ENCODE data around the gene KDM2B. TPM values are rescaled to one million over a fixed set of nuclear protein-coding genes. Genes with fewer than 3 reads are reported as not detected.
A peak's percentile ranks its signal among the peaks of the same experiment; 100 is the strongest.

Gene KDM2B
- 10 to 100 TPM; 66.4 to 91.7 (median 80.7) TPM for total RNA-seq
- polyA plus RNA-seq: 10 to 100 TPM; 12.6 to 22.5 TPM
- 97.6 reads per million, percentile 84 among the genes with 10 or more reads in this experiment for total RNA-seq

DNA sequence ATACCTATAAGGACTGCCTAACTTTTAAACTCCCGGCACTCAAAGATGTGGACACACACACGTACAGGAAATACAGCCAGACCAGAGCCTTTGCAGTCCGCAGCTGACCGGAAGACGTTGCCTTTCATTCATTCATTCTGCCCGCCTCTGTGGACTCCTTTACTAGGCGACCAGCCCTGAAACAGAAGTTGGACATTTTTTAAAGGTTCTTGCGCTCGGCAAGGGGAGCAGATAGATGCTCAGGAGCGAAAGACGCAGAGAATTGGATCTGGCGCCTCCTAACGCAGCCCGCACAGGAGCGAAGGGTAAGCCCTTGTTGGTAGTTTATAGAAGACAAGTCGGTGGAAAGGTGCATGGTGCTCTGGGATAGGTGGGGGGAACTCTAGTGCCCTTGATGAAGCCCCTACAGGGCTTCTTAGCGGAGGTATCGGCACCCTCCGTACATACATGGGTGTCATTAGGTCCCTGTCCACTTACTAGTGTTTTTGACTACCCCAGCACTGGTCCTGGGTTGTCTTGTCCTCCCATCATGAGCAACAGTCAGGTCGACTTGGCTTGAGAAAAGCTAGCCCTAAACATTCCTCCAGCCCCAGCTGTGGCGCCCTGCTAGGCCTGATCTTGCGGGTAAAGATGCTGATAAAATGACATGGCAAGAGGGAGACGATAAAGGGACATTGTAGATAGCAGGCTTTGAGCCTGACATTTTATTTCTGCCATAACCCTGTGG is at the start of gene KDM2B:
Gene KDM2B (minus strand): TSS at position 65 of the 727 bp plus-strand sequence. CDS start 112 bp downstream, outside the sequence.
- peaks cover 28 to 30% of the 10 kb centered on the region in 2 donors for H3K4me1 ChIP-seq (ENCODE audit: control insufficient read depth in 2 of 2, insufficient read depth in 2 of 2, low read length in 2 of 2)

DNA sequence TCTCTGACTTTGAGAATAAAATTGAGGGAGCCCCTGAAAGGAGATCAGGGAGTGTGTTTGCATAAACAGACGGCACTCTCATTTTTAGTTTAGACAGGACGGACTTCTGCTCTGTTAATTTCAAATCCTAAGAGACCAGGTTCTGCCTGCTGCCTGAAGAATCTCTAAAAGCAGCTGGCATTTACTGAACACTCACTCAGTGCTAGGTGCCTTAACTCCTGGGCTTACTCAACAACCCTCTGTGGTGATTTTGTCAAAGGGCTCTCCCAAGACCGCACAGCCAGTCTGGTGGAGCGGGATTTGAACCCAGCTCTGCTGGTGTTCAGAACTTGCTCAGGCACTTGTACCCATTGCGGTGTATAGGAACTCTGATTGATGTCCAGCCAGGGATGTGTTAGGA is 47.7 kb upstream of the KDM2B start:
- H3K9me3 ChIP-seq (ENCODE audit: control insufficient read depth in 2 of 3, low read length in 3 of 3): no peaks in the 10 kb centered on the region
- DNase-seq (peak in 1 of 9 donors; percentile 19), ATAC-seq (no peak)
- peaks cover 0 to 14% (median 0%) of the 10 kb centered on the region in 3 experiments for H3K36me3 ChIP-seq (ENCODE audit: control insufficient read depth in 2 of 3, insufficient read depth in 3 of 3, low read length in 3 of 3)
- intact Hi-C loops (cut with micrococcal nuclease): loop anchor here in 1 of 2 donors (5.0 kb wide), 2 partner anchors 91 to 164 kb away; partner anchors contain the start of gene RHOF
- H3K27me3 Mint-ChIP-seq: no peaks in the 10 kb centered on the region
- peak overlapping the region; percentile 90 to 98 (median 95) for H3K27ac Mint-ChIP-seq
- H3K4me1 Mint-ChIP-seq: peaks cover 50 to 72% (median 64%) of the 10 kb centered on the region in 7 donors
- H3K4me3 Mint-ChIP-seq: peak overlapping the region; percentile 76 to 99 (median 94)
- CTCF ChIA-PET: interaction anchor here (0.5 to 9.6 kb wide), 5 partner anchors 21 to 58 kb away, joined by 3 to 150 read pairs (median 3); partner anchors contain the start of gene MORN3
- H3K4me3 ChIP-seq (ENCODE audit: low read length): peak overlapping the region; percentile 77
- H3K4me1 ChIP-seq (ENCODE audit: control insufficient read depth in 2 of 2, insufficient read depth in 2 of 2, low read length in 2 of 2): peaks cover 49 to 55% of the 10 kb centered on the region in 2 donors
- POLR2A ChIA-PET: interaction anchor here (0.6 to 9.5 kb wide), 10 partner anchors 8 to 589 kb away, joined by 3 to 203 read pairs (median 23); partner anchors contain the start of genes KDM2B, MORN3, OASL and TMEM120B
- H3K9me3 Mint-ChIP-seq: no peaks in the 10 kb centered on the region
- no peaks in the 10 kb centered on the region for H3K27me3 ChIP-seq (ENCODE audit: control insufficient read depth in 2 of 2, insufficient read depth in 2 of 2, low read length in 2 of 2)
- peak overlapping the region; percentile 97 for H3K27ac ChIP-seq (ENCODE audit: low read depth, low read length)
- H3K36me3 Mint-ChIP-seq: peaks cover 0 to 30% (median 11%) of the 10 kb centered on the region in 5 donors

More for the DNA sequence above, at the start of gene KDM2B:
- Histone ChIP-seq H3K36me3 (ENCODE audit: control insufficient read depth in 2 of 3, insufficient read depth in 3 of 3, low read length in 3 of 3) (peaks cover 0 to 6% (median 0%) of the 10 kb centered on the region in 3 experiments), H3K4me3 (ENCODE audit: low read length) (peak within 1 kb of the TSS; percentile 75), H3K27ac (ENCODE audit: low read depth, low read length) (peak within 1 kb of the TSS; percentile 91), H3K27me3 (ENCODE audit: control insufficient read depth in 2 of 2, insufficient read depth in 2 of 2, low read length in 2 of 2) (no peaks in the 10 kb centered on the region), H3K9me3 (ENCODE audit: control insufficient read depth in 2 of 3, low read length in 3 of 3) (no peaks in the 10 kb centered on the region)
- H3K4me3 Mint-ChIP-seq: peak within 1 kb of the TSS; percentile 92 to 100 (median 98)
- H3K27me3 Mint-ChIP-seq: no peaks in the 10 kb centered on the region
- peaks cover 0 to 6% (median under 1%) of the 10 kb centered on the region in 5 donors for H3K36me3 Mint-ChIP-seq
- ATAC-seq (peak; percentile 43), DNase-seq (peak in 8 of 9 donors; percentile 25 to 52 (median 38))
- ChIA-PET POLR2A (interaction anchor here (0.6 to 6.6 kb wide), 24 partner anchors 9 to 221 kb away, joined by 3 to 127 read pairs (median 5); partner anchors contain the start of genes MORN3, ORAI1 and SETD1B), CTCF (interaction anchor here (0.6 to 2.7 kb wide), 9 partner anchors 8 to 90 kb away, joined by 3 to 11 read pairs (median 4); partner anchors contain the start of gene ORAI1)
- intact Hi-C loops (cut with micrococcal nuclease): loop anchor here (1.0 to 10.0 kb wide), 9 partner anchors 9 to 1394 kb away; partner anchors contain the start of genes ORAI1 (in 2 of the 2), DIABLO (in 1 of the 2), OGFOD2 (in 1 of the 2) and SETD1B (in 1 of the 2)
- H3K27ac Mint-ChIP-seq: peak within 1 kb of the TSS; percentile 92 to 99 (median 99)
- peaks cover 24 to 64% (median 50%) of the 10 kb centered on the region in 7 donors for H3K4me1 Mint-ChIP-seq
- no peaks in the 10 kb centered on the region for H3K9me3 Mint-ChIP-seq

GRCh38 chr12:121628037-121628436 is 47.2 kb upstream of the KDM2B start:
- H3K36me3 Mint-ChIP-seq: peaks cover 0 to 30% (median 11%) of the 10 kb centered on the region in 5 donors
- Histone ChIP-seq H3K4me3 (ENCODE audit: low read length) (peak overlapping the region; percentile 77), H3K36me3 (ENCODE audit: control insufficient read depth in 2 of 3, insufficient read depth in 3 of 3, low read length in 3 of 3) (peaks cover 0 to 13% (median 0%) of the 10 kb centered on the region in 3 experiments), H3K9me3 (ENCODE audit: control insufficient read depth in 2 of 3, low read length in 3 of 3) (no peaks in the 10 kb centered on the region), H3K27me3 (ENCODE audit: control insufficient read depth in 2 of 2, insufficient read depth in 2 of 2, low read length in 2 of 2) (no peaks in the 10 kb centered on the region), H3K4me1 (ENCODE audit: control insufficient read depth in 2 of 2, insufficient read depth in 2 of 2, low read length in 2 of 2) (peaks cover 47 to 54% of the 10 kb centered on the region in 2 donors), H3K27ac (ENCODE audit: low read depth, low read length) (peak overlapping the region; percentile 97)
- peak in 1 of 9 donors; percentile 31 for DNase-seq
- POLR2A ChIA-PET: interaction anchor here (0.6 to 9.5 kb wide), 16 partner anchors 9 to 175 kb away, joined by 3 to 203 read pairs (median 11); partner anchors contain the start of genes KDM2B, MORN3, SETD1B and TMEM120B
- intact Hi-C loops (cut with micrococcal nuclease): loop anchor here in 1 of 2 donors (5.0 kb wide), 2 partner anchors 91 to 164 kb away; partner anchors contain the start of gene RHOF
- no peaks in the 10 kb centered on the region for H3K27me3 Mint-ChIP-seq
- ATAC-seq: no peak
- H3K4me1 Mint-ChIP-seq: peaks cover 46 to 67% (median 60%) of the 10 kb centered on the region in 7 donors
- peak overlapping the region; percentile 90 to 98 (median 95) for H3K27ac Mint-ChIP-seq
- peak overlapping the region; percentile 76 to 99 (median 94) for H3K4me3 Mint-ChIP-seq
- CTCF ChIA-PET: interaction anchor here (0.6 to 9.6 kb wide), 7 partner anchors 29 to 59 kb away, joined by 3 to 150 read pairs (median 11); partner anchors contain the start of gene MORN3
- H3K9me3 Mint-ChIP-seq: no peaks in the 10 kb centered on the region

- Histone ChIP-seq H3K9me3 (ENCODE audit: control insufficient read depth in 2 of 3, low read length in 3 of 3) (no peaks in the 10 kb centered on the region), H3K36me3 (ENCODE audit: control insufficient read depth in 2 of 3, insufficient read depth in 3 of 3, low read length in 3 of 3) (peaks cover 0 to 8% (median 0%) of the 10 kb centered on the region in 3 experiments), H3K4me3 (ENCODE audit: low read length) (peak overlapping the region; percentile 77), H3K4me1 (ENCODE audit: control insufficient read depth in 2 of 2, insufficient read depth in 2 of 2, low read length in 2 of 2) (peaks cover 37 to 44% of the 10 kb centered on the region in 2 donors), H3K27ac (ENCODE audit: low read depth, low read length) (peak overlapping the region; percentile 97), H3K27me3 (ENCODE audit: control insufficient read depth in 2 of 2, insufficient read depth in 2 of 2, low read length in 2 of 2) (no peaks in the 10 kb centered on the region)
- peaks cover 0 to 28% (median 9%) of the 10 kb centered on the region in 5 donors for H3K36me3 Mint-ChIP-seq
- H3K27ac Mint-ChIP-seq: peak overlapping the region; percentile 90 to 98 (median 95)
- DNase-seq (peak; percentile 51 to 96 (median 78)), ATAC-seq (peak; percentile 51)
- peaks cover 37 to 57% (median 50%) of the 10 kb centered on the region in 7 donors for H3K4me1 Mint-ChIP-seq
- ChIA-PET CTCF (interaction anchor here (0.6 to 9.6 kb wide), 20 partner anchors 9 to 130 kb away, joined by 3 to 150 read pairs (median 3); partner anchors contain the start of gene MORN3), POLR2A (interaction anchor here (0.6 to 9.5 kb wide), 25 partner anchors 10 to 1393 kb away, joined by 3 to 203 read pairs (median 6); partner anchors contain the start of genes KDM2B, MORN3, SETD1B and TMEM120B)
- no peaks in the 10 kb centered on the region for H3K9me3 Mint-ChIP-seq
- intact Hi-C loops (cut with micrococcal nuclease): loop anchor here (1.0 to 5.0 kb wide), 15 partner anchors 10 to 262 kb away; partner anchors contain the start of genes PSMD9 (in 1 of the 2), RHOF (in 1 of the 2) and RNF34 (in 1 of the 2)
- peak overlapping the region; percentile 76 to 99 (median 94) for H3K4me3 Mint-ChIP-seq
- H3K27me3 Mint-ChIP-seq: no peaks in the 10 kb centered on the region
These were observed 46.2 kb upstream of the KDM2B start for GRCh38 chr12:121626853-121627640.

GRCh38 chr12:121626087-121626852 is 45.4 kb upstream of the KDM2B start, which contains the start of gene ORAI1:
Gene ORAI1 (plus strand): TSS chr12:121626530.
- ChIA-PET POLR2A (interaction anchor here (0.5 to 9.5 kb wide), 23 partner anchors 10 to 1392 kb away, joined by 3 to 203 read pairs (median 7); partner anchors contain the start of genes KDM2B, MORN3, SETD1B and TMEM120B), CTCF (interaction anchor here (0.7 to 9.6 kb wide), 18 partner anchors 10 to 272 kb away, joined by 3 to 150 read pairs (median 6); partner anchors contain the start of gene MORN3)
- Mint-ChIP-seq H3K4me3 (peak within 1 kb of the TSS; percentile 78 to 99 (median 94)), H3K9me3 (no peaks in the 10 kb centered on the region), H3K4me1 (peaks cover 32 to 49% (median 44%) of the 10 kb centered on the region in 7 donors), H3K27me3 (no peaks in the 10 kb centered on the region), H3K36me3 (peaks cover 0 to 24% (median 5%) of the 10 kb centered on the region in 5 donors), H3K27ac (peak within 1 kb of the TSS; percentile 91 to 98 (median 95))
- intact Hi-C loops (cut with micrococcal nuclease): loop anchor here (1.0 to 5.0 kb wide), 12 partner anchors 33 to 263 kb away; partner anchors contain the start of genes PSMD9 (in 1 of the 2), RHOF (in 1 of the 2) and RNF34 (in 1 of the 2)
- DNase-seq (peak; percentile 93 to 99 (median 97)), ATAC-seq (peak; percentile 88)
- Histone ChIP-seq H3K27ac (ENCODE audit: low read depth, low read length) (peak within 1 kb of the TSS; percentile 97), H3K4me1 (ENCODE audit: control insufficient read depth in 2 of 2, insufficient read depth in 2 of 2, low read length in 2 of 2) (peaks cover 29 to 36% of the 10 kb centered on the region in 2 donors), H3K27me3 (ENCODE audit: control insufficient read depth in 2 of 2, insufficient read depth in 2 of 2, low read length in 2 of 2) (no peaks in the 10 kb centered on the region), H3K9me3 (ENCODE audit: control insufficient read depth in 2 of 3, low read length in 3 of 3) (no peaks in the 10 kb centered on the region), H3K36me3 (ENCODE audit: control insufficient read depth in 2 of 3, insufficient read depth in 3 of 3, low read length in 3 of 3) (peaks cover 0 to 8% (median 0%) of the 10 kb centered on the region in 3 experiments), H3K4me3 (ENCODE audit: low read length) (peak within 1 kb of the TSS; percentile 77)

Data from naive thymus-derived CD4-positive, alpha-beta T cell (primary cell).